IMR-90 (cell line): ENCODE results near the gene ITCH. TPM values are rescaled to one million over a fixed set of nuclear protein-coding genes. Genes with fewer than 3 reads are reported as not detected.

Experiments
- ATAC-seq: fragments of 200-7000 bp; cut with Tn5 transposase; 2 replicates; pipeline ENCODE4 v1.9.1; 2020; ENCODE audit warnings: low read depth, mild to moderate bottlenecking, moderate library complexity
- BruUV-seq: library from RNA; stranded (reverse); fragments of 400-500 nt; replicated peaks from 2 replicates; lab custom pipeline; 2021; lab: Mats Ljungman, UMichigan
- CTCF ChIA-PET: fragments of 300-600 bp; formaldehyde crosslinking; extraction: SDS; loops from one replicate; lab custom pipeline; 2021; ENCODE audit warnings: antibody characterized with exemption; lab: Yijun Ruan, JAX
- POLR2A ChIA-PET: fragments of 300-600 bp; sonication (Branson Sonifier 250); formaldehyde crosslinking; loops from one replicate; lab custom pipeline; 2022; ENCODE audit warnings: antibody characterized with exemption; ENCODE audit not compliant: unreplicated experiment; lab: Charles Lee
- DNase-seq: peaks from one replicate; pipeline ENCODE4 v3.0.0; 2013
- H2AFZ ChIP-seq: replicated peaks from 2 replicates; pipeline ENCODE3; 2013; ENCODE audit warnings: low read length, mild to moderate bottlenecking; ENCODE audit not compliant: poor library complexity
- H2AK5ac ChIP-seq: 2 replicates; pipeline ENCODE4 v1.6.1; 2013; ENCODE audit warnings: low read depth, low read length, inconsistent platforms
- H2AK9ac ChIP-seq: replicated peaks from 2 replicates; pipeline ENCODE3; 2013; ENCODE audit warnings: mild to moderate bottlenecking, low read depth, low read length, moderate library complexity; ENCODE audit not compliant: poor library complexity
- H2BK120ac ChIP-seq: 2 replicates; pipeline ENCODE4 v1.6.1; 2013; ENCODE audit warnings: low read depth, low read length, inconsistent platforms
- H2BK15ac ChIP-seq: 3 replicates; pipeline ENCODE4 v1.6.1; 2013; ENCODE audit warnings: low read depth, low read length, inconsistent platforms
- H2BK20ac ChIP-seq: 2 replicates; pipeline ENCODE4 v1.6.1; 2013; ENCODE audit warnings: low read depth, mild to moderate bottlenecking, inconsistent platforms, low read length, moderate library complexity
- H2BK5ac ChIP-seq: 2 replicates; pipeline ENCODE4 v1.6.1; 2013; ENCODE audit warnings: mild to moderate bottlenecking, low read depth, low read length, inconsistent platforms; ENCODE audit not compliant: poor library complexity, severe bottlenecking
- H3K14ac ChIP-seq: replicated peaks from 2 replicates; pipeline ENCODE4 v1.6.1; 2013; ENCODE audit warnings: low read depth, low read length, inconsistent platforms
- H3K18ac ChIP-seq: 2 replicates; pipeline ENCODE4 v1.6.1; 2013; ENCODE audit warnings: low read depth, low read length, control low read depth
- H3K23ac ChIP-seq: 2 replicates; pipeline ENCODE4 v1.6.1; 2013; ENCODE audit warnings: low read depth, low read length, inconsistent platforms
- H3K27ac ChIP-seq: 2 replicates; pipeline ENCODE4 v1.5.1; 2013; ENCODE audit warnings: mild to moderate bottlenecking, control low read depth, low read length; ENCODE audit not compliant: insufficient read depth
- H3K27me3 ChIP-seq: 2 replicates; pipeline ENCODE4 v1.6.1; 2013; ENCODE audit warnings: low read length; ENCODE audit not compliant: control insufficient read depth, insufficient read depth
- H3K36me3 ChIP-seq: 2 replicates; pipeline ENCODE4 v1.6.1; 2013; ENCODE audit warnings: low read length, mixed read lengths; ENCODE audit not compliant: control insufficient read depth, insufficient read depth
- H3K4ac ChIP-seq: 2 replicates; pipeline ENCODE4 v1.6.1; 2013; ENCODE audit warnings: low read depth, low read length, inconsistent platforms
- H3K4me1 ChIP-seq: 2 replicates; pipeline ENCODE4 v1.6.1; 2013; ENCODE audit warnings: low read length, mixed read lengths; ENCODE audit not compliant: control insufficient read depth, insufficient read depth
- H3K4me2 ChIP-seq: 2 replicates; pipeline ENCODE4 v1.6.1; 2013; ENCODE audit warnings: low read depth, mild to moderate bottlenecking, control low read depth, low read length, moderate library complexity
- H3K4me3 ChIP-seq: 2 replicates; pipeline ENCODE4 v1.5.1; 2013; ENCODE audit warnings: low read depth, mild to moderate bottlenecking, control low read depth, low read length, moderate library complexity; ENCODE audit not compliant: insufficient read depth
- H3K56ac ChIP-seq: 2 replicates; pipeline ENCODE4 v1.6.1; 2013; ENCODE audit warnings: low read length, inconsistent platforms; ENCODE audit not compliant: insufficient read depth; ENCODE audit errors: extremely low read depth
- H3K79me1 ChIP-seq, 2 experiments: 2 replicates each; pipeline ENCODE4 v1.6.1; 2013; ENCODE audit warnings: low read length in 2 of 2, inconsistent platforms in 1 of 2, low read depth in 1 of 2
- H3K9ac ChIP-seq: 2 replicates; pipeline ENCODE4 v1.6.1; 2013; ENCODE audit warnings: low read depth, low read length, control low read depth
- H3K9me1 ChIP-seq: 2 replicates; pipeline ENCODE4 v1.6.1; 2013; ENCODE audit warnings: low read length, inconsistent platforms; ENCODE audit not compliant: insufficient read depth
- H3K9me3 ChIP-seq: 2 replicates; pipeline ENCODE4 v1.6.1; 2013; ENCODE audit warnings: low read length; ENCODE audit not compliant: control insufficient read depth, insufficient read depth
- H4K20me1 ChIP-seq: 2 replicates; pipeline ENCODE4 v1.6.1; 2013; ENCODE audit warnings: low read length, inconsistent platforms; ENCODE audit not compliant: insufficient read depth
- H4K5ac ChIP-seq: 2 replicates; pipeline ENCODE4 v1.6.1; 2013; ENCODE audit warnings: mild to moderate bottlenecking, low read depth, low read length, control low read depth
- H4K8ac ChIP-seq, 2 experiments: 2 replicates each; pipeline ENCODE4 v1.6.1; 2013; ENCODE audit warnings: low read depth in 2 of 2, low read length in 2 of 2, control low read depth in 1 of 2, inconsistent platforms in 1 of 2
- H4K91ac ChIP-seq: 2 replicates; pipeline ENCODE4 v1.6.1; 2013; ENCODE audit warnings: low read depth, low read length, inconsistent platforms; ENCODE audit not compliant: insufficient read depth
- CEBPB ChIP-seq: IDR thresholded peaks from 2 replicates; pipeline ENCODE4 v1.6.1; 2012; ENCODE audit warnings: low read depth, low read length, improper control_type of control experiment
- CHD1 ChIP-seq: IDR thresholded peaks from 2 replicates; pipeline ENCODE4 v1.6.1; 2012; ENCODE audit warnings: low read depth, low read length, improper control_type of control experiment
- MAFK ChIP-seq: IDR thresholded peaks from 2 replicates; pipeline ENCODE4 v1.6.1; 2012; ENCODE audit warnings: low read depth, low read length, improper control_type of control experiment
- MXI1 ChIP-seq: IDR thresholded peaks from 2 replicates; pipeline ENCODE4 v1.6.1; 2012; ENCODE audit warnings: low read depth, mild to moderate bottlenecking, low read length, moderate library complexity, borderline replicate concordance
- NFE2L2 ChIP-seq: fragments of 150-350 bp; IDR thresholded peaks from 2 replicates; pipeline ENCODE4 v1.6.1; 2016; ENCODE audit warnings: low read depth, mild to moderate bottlenecking, low read length
- POLR2A ChIP-seq: IDR thresholded peaks from 2 replicates; pipeline ENCODE4 v1.6.1; 2012; ENCODE audit warnings: mild to moderate bottlenecking, low read depth, low read length
- RAD21 ChIP-seq: IDR thresholded peaks from 2 replicates; pipeline ENCODE4 v1.6.1; 2012; ENCODE audit warnings: low read length, improper control_type of control experiment
- SMC3 ChIP-seq: fragments of 150-350 bp; IDR thresholded peaks from 2 replicates; pipeline ENCODE4 v1.6.1; 2016; ENCODE audit warnings: low read depth, mild to moderate bottlenecking, antibody characterized with exemption, low read length, moderate library complexity
- WGBS, 2 experiments: methylation state at CpG; one replicate each; pipeline versions ENCODE4 v1.1.5 to v1.1.7; 2013; ENCODE audit warnings: missing lambda C conversion rate in 2 of 2; ENCODE audit not compliant: insufficient read length in 1 of 2; ENCODE audit errors: extremely low coverage in 2 of 2; 5-methylcytosine and 5-hydroxymethylcytosine counted together
- dilution Hi-C: fragments of 300-500 bp; cut with HindIII; formaldehyde crosslinking; loops from one replicate; pipeline ENCODE4 v1.14.3; 2018; ENCODE audit warnings: low sequenced_read_pairs; ENCODE audit not compliant: unreplicated experiment
- in situ Hi-C: fragments of 300-500 bp; cut with MboI; formaldehyde crosslinking; loops from 3 replicates; pipeline ENCODE4 v1.14.3; 2019; ENCODE audit warnings: low sequenced_read_pairs, inconsistent platforms, mixed read lengths
- intact Hi-C: fragments of 100-400 bp; cut with micrococcal nuclease; formaldehyde crosslinking; loops from 2 replicates; pipeline ENCODE4 v1.10.0; 2022
- polyA plus RNA-seq, 3 experiments: library from polyadenylated mRNA; depleted of rRNA; stranded (reverse); fragments of >200 nt; gene quantifications; 2 replicates each; pipeline ENCODE4 v1.2.3, GENCODE V29; 2012; ENCODE audit warnings: low replicate concordance in 1 of 3
- total RNA-seq: library from RNA; depleted of rRNA; stranded (reverse); fragments of >200 nt; gene quantifications from 2 replicates; pipeline ENCODE4 v1.2.3, GENCODE V29; 2012

Gene ITCH
- total and polyA plus RNA-seq, 2 of the 4 experiments (the other 2 are of a cell fraction): 12.7 to 94.6 TPM

DNA sequence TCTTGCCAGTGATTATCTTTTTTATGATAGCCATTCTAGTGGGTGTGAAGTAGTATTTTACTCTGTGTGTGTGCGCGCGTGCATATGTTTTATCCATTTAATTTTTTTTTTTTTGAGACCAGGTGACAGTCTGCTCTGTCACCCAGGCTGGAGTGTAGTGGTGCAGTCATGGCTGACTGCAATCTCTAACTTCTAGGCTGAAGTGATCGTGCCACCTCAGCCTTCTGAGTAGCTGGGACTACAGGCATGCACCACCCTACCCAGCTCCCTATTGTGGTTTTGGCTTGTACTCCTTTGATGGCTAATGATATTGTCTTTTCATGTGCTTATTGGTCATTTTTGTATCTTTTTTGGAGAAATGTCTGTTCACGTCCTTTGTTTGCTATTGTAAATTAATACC is 33.3 kb downstream of the ITCH start:
- Histone ChIP-seq H4K8ac (no peak overlapping the region), H4K20me1 (peaks cover 61% of the 10 kb centered on the region), H3K18ac (no peak overlapping the region), H4K91ac (no peak overlapping the region), H4K5ac (no peak overlapping the region), H3K23ac (no peak overlapping the region), H2AK9ac (no peak overlapping the region), H3K14ac (no peak overlapping the region), H3K27me3 (no peaks in the 10 kb centered on the region), H2BK15ac (no peak overlapping the region), H3K27ac (no peak overlapping the region), H3K36me3 (peaks cover 23% of the 10 kb centered on the region), H2BK120ac (no peak overlapping the region), H3K9me3 (no peaks in the 10 kb centered on the region), H3K79me1 (peaks cover 26 to 61% of the 10 kb centered on the region in 2 experiments), H3K9me1 (peaks cover 23% of the 10 kb centered on the region), H2BK20ac (no peak overlapping the region), H3K9ac (no peak overlapping the region), H2AK5ac (no peak overlapping the region), H3K4ac (no peak overlapping the region), H2AFZ (no peak overlapping the region), H3K4me3 (no peak overlapping the region), H3K4me1 (peaks cover 9% of the 10 kb centered on the region), H2BK5ac (no peak overlapping the region), H3K56ac (no peak overlapping the region), H3K4me2 (no peak overlapping the region)
- no TSS peak for BruUV-seq
- ATAC-seq (no peak), DNase-seq (no peak)
- dilution Hi-C loops: no loop called here
- no peak for TF ChIP-seq RAD21
- TF ChIP-seq SMC3: no peak
- TF ChIP-seq MAFK: no peak
- TF ChIP-seq CHD1: no peak
- TF ChIP-seq CEBPB: no peak
- no peak for TF ChIP-seq NFE2L2
- no peak for TF ChIP-seq MXI1
- no peak for TF ChIP-seq POLR2A
- POLR2A ChIA-PET: interaction anchor here (0.5 kb wide), 1 partner anchor 24 kb away, joined by 5 read pairs; no protein-coding TSS in a partner anchor
- intact Hi-C loops: no loop called here
- no CpG with 5 or more reads among the region's 5 CpGs for WGBS, 2 experiments
- CTCF ChIA-PET: interaction anchor here (0.6 kb wide), 1 partner anchor 44 kb away, joined by 3 read pairs; no protein-coding TSS in a partner anchor
- in situ Hi-C loops: no loop called here
